B cell (primary cell): ENCODE data around the gene NEGR1.

Experiments used
- EZH2 ChIP-seq: IDR thresholded peaks from 2 replicates; pipeline ENCODE4 v1.6.1; 2012; ENCODE audit warnings: borderline replicate concordance, low read depth, mild to moderate bottlenecking, moderate library complexity, low read length; ENCODE audit not compliant: insufficient read depth, poor library complexity, severe bottlenecking
- TF ChIP-seq, protein P1 (sequence below): fragments of 200-600 bp; IDR thresholded peaks from one replicate; pipeline ENCODE4 v1.8.0; 2022; ENCODE audit warnings: antibody characterized with exemption, mild to moderate bottlenecking

DNA sequence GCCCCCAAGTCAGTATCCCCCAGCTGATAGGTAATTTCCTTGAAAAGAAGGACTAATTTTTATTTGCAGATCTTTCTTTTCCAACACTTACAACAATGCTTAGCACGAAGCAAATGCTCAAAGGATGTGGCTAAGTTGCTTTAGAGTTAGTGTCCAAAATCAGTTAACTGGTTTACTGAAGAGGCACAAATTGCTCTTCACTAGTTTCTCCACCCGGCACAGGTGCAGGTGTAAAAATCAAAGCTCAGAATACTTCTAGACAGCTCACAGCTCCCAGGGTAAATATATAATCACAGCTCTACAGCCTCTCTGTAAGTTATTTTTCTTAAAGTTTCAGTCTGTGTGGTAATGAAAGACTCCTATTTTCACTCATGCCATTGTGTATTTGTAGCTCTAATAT lies 361.8 kb downstream of the NEGR1 start:
- TF ChIP-seq, protein P1, sequence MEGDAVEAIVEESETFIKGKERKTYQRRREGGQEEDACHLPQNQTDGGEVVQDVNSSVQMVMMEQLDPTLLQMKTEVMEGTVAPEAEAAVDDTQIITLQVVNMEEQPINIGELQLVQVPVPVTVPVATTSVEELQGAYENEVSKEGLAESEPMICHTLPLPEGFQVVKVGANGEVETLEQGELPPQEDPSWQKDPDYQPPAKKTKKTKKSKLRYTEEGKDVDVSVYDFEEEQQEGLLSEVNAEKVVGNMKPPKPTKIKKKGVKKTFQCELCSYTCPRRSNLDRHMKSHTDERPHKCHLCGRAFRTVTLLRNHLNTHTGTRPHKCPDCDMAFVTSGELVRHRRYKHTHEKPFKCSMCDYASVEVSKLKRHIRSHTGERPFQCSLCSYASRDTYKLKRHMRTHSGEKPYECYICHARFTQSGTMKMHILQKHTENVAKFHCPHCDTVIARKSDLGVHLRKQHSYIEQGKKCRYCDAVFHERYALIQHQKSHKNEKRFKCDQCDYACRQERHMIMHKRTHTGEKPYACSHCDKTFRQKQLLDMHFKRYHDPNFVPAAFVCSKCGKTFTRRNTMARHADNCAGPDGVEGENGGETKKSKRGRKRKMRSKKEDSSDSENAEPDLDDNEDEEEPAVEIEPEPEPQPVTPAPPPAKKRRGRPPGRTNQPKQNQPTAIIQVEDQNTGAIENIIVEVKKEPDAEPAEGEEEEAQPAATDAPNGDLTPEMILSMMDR, result no peak
- no peak for TF ChIP-seq EZH2
